ENCODE measurements around the gene ATF7IP2.

DNA sequence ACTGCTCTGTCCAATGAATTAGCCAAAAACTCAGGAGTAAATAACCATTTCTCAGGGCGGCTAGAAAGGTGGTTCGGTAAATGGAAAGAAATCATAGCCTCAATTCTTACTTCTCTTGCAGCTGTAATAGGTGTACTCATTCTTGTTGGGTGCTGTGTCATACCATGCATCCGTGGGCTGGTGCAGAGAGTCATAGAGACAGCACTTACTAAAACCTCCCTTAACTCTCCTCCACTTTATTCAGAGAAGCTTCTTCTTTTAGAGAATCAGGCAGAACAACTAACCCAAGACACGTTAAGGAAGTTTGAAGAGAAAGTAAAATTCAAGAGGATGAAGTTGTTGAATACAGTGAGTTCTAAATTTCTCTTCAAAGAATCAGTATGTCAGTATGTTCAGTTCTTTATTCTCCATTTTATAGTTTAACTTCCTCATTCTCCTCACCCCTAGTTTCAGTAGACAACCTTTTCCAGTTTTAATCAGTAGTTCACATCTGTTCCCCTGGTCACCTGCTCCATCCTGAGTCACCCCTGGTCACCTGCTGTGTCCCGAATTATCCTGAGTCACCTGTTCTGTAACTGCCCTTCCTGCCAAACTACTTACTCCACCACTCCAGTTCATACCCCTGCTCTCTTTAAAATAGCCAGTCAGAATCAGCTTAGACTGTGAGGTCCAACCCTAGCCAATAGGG lies 108.6 kb downstream of the ATF7IP2 start:
- TF ChIP-seq TCF7L2 (IDR thresholded peaks at IDR 0.05; ENCODE audit: low read depth, low read length) (no peak), MYC (IDR thresholded peaks at IDR 0.05; ENCODE audit: low read depth, low read length) (no peak), MYC (CRISPR knock-in tag; IDR thresholded peaks at IDR 0.05; ENCODE audit: borderline replicate concordance, low read depth) (no peak), ZNF3 (CRISPR knock-in tag; IDR thresholded peaks at IDR 0.05) (no peak), ZNF75A (CRISPR knock-in tag; IDR thresholded peaks at IDR 0.05) (no peak), MAZ (CRISPR knock-in tag; conservative IDR thresholded peaks at IDR 0.05 in 1 of 2, IDR thresholded peaks at IDR 0.05 in 1 of 2) (no peak)
